Right atrium auricular region (tissue), 2 donors: ENCODE measurements around the gene EHD4. TPM values are rescaled to one million over a fixed set of nuclear protein-coding genes. Genes with fewer than 3 reads are reported as not detected.

Experiments
- DNase-seq: peaks from one replicate; pipeline ENCODE4 v3.0.0-alpha.2; 2019; ENCODE audit warnings: low spot score
- H3K27ac ChIP-seq, 2 donors: fragments of 200-600 bp; sonication (generic); 1 replicate in 1 of 2; 2 replicates in 1 of 2; pipeline ENCODE4 v1.5.1; 2016 to 2019
- H3K27me3 ChIP-seq, 2 donors: fragments of 200-600 bp; sonication (generic); one replicate each; pipeline versions ENCODE4 v1.5.1 to v1.6.0; 2017 to 2019
- H3K36me3 ChIP-seq: fragments of 200-600 bp; sonication (generic); one replicate; pipeline ENCODE4 v1.5.1; 2016
- H3K4me1 ChIP-seq, 2 donors: fragments of 200-600 bp; sonication (generic); one replicate each; pipeline versions ENCODE4 v1.5.1 to v1.6.0; 2017 to 2019
- H3K4me3 ChIP-seq, 2 donors: fragments of 200-600 bp; sonication (generic); 1 replicate in 1 of 2; 2 replicates in 1 of 2; pipeline ENCODE4 v1.5.1; 2017 to 2019; ENCODE audit warnings: mild to moderate bottlenecking in 1 of 2, moderate library complexity in 1 of 2
- H3K9me3 ChIP-seq, 2 donors: fragments of 200-600 bp; sonication (generic); one replicate each; pipeline ENCODE4 v1.5.1; 2019
- total RNA-seq, 2 donors: library from RNA; depleted of rRNA; stranded (reverse); fragments of >200 nt; gene quantifications; one replicate each; pipeline ENCODE4 v1.1.0, GENCODE V29; 2016
- TF ChIP-seq, protein P1 (sequence below), 2 donors: fragments of 200-600 bp; sonication (generic); IDR thresholded peaks; one replicate each; pipeline ENCODE4 v1.5.1; 2019; ENCODE audit warnings: antibody characterized with exemption in 2 of 2

Gene EHD4
- total RNA-seq, 2 donors from 2014 or later = 22.2 to 26.3 TPM

DNA sequence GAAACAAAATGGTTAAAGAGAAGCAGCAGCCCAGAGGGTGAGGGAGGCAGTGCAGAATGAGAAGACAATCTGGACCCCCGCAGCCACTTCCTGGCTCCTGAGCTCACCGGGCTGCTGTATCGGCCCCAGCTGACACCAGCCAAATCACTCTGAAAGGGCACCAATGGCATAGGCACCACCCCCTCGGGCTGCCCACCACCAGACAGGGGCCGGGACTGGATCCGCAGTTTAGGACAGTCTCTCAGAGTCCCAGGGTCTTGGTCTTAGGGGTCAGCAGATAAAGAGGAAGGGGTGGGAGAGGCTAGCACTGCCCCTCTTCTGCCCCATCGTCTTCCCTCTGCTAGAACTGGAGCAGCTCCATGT, 17.9 kb upstream of the EHD4 start:
- no peak overlapping the region for H3K27ac ChIP-seq
- no peaks in the 10 kb centered on the region for H3K27me3 ChIP-seq
- no peak overlapping the region for H3K4me3 ChIP-seq
- peaks cover 0 to 6% of the 10 kb centered on the region in 2 donors for H3K4me1 ChIP-seq
- H3K9me3 ChIP-seq = no peaks in the 10 kb centered on the region
- no peaks in the 10 kb centered on the region for H3K36me3 ChIP-seq
- DNase-seq = no peak
- TF ChIP-seq, protein P1, sequence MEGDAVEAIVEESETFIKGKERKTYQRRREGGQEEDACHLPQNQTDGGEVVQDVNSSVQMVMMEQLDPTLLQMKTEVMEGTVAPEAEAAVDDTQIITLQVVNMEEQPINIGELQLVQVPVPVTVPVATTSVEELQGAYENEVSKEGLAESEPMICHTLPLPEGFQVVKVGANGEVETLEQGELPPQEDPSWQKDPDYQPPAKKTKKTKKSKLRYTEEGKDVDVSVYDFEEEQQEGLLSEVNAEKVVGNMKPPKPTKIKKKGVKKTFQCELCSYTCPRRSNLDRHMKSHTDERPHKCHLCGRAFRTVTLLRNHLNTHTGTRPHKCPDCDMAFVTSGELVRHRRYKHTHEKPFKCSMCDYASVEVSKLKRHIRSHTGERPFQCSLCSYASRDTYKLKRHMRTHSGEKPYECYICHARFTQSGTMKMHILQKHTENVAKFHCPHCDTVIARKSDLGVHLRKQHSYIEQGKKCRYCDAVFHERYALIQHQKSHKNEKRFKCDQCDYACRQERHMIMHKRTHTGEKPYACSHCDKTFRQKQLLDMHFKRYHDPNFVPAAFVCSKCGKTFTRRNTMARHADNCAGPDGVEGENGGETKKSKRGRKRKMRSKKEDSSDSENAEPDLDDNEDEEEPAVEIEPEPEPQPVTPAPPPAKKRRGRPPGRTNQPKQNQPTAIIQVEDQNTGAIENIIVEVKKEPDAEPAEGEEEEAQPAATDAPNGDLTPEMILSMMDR (IDR thresholded peaks at IDR 0.05) = no peak

DNA sequence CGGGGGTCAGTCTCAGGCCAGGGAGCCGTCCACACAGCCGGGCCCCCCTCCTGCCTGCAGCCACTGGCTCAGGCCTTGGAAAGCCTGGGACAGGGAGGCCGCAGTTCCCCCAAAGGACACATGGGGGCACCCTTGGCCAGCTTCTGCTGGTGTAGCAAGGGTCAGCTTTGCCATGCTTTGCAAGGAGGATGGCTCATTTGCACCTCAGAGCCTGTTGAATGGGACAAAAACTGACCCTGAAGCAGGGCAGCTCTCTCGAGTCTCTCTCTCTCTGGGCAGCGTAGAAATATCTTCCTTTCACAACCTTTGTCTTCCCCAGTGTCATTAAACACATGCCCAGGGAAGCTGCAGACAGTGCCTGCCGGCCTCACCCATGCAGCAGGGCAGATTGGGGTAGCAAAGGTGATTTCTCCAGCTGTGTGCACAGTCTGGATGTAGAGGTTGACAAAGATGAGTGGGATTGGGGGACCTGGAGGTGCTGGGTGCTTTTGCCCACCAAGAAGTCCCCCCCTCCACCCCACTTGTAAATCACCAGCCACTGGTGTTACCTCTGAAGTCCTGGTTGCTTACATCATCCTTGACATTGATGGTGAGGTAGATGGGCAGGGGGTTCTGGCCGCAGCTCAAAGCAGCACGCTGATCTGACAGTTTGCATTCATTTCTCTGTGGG, 17.4 kb upstream of the EHD4 start:
- peak; percentile 82 for DNase-seq
- Histone ChIP-seq H3K9me3 (no peaks in the 10 kb centered on the region), H3K4me3 (no peak overlapping the region), H3K4me1 (peaks cover 0 to 6% of the 10 kb centered on the region in 2 donors), H3K36me3 (no peaks in the 10 kb centered on the region), H3K27me3 (no peaks in the 10 kb centered on the region), H3K27ac (no peak overlapping the region)
- TF ChIP-seq, protein P1 (IDR thresholded peaks at IDR 0.05) = peak; percentile 97 to 99

DNA sequence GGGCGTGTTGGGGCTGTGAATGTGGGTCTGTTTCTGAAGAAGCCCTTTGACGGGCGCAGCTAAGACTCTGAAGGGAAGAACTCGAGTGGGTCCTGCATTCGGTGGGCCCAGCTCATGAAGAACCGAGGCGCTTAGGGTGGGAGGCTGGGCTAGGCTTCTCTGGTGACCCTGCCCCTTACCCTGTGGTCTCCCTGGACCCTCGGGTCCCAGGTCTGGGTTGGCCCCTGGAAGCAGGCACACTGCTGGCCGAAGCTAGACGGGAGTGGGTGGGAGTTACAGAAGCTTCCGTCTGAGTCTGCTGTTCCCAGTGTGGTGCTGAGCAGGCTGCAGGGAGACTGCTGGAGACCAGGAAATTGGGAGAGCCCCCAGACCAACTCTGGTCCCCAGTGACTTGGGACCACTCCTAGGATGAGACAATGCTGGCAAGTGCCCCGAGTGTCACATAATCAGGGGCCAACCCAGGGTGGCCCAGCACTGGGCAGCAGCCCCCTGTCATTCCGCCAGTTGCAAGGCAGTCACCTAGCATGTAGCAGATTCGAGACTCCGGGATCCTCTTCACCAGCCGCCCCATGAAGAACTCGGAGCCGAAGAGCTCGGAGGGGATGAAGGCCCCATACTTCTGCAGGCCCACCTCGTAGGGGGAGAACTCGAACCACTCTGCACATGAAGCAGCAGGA, 16.7 kb upstream of the EHD4 start:
- no peaks in the 10 kb centered on the region for H3K36me3 ChIP-seq
- H3K4me1 ChIP-seq = peaks cover 0 to 6% of the 10 kb centered on the region in 2 donors
- DNase-seq = no peak
- H3K27ac ChIP-seq = no peak overlapping the region
- TF ChIP-seq, protein P1 (IDR thresholded peaks at IDR 0.05) = no peak
- H3K27me3 ChIP-seq = no peaks in the 10 kb centered on the region
- H3K4me3 ChIP-seq = no peak overlapping the region
- no peaks in the 10 kb centered on the region for H3K9me3 ChIP-seq

DNA sequence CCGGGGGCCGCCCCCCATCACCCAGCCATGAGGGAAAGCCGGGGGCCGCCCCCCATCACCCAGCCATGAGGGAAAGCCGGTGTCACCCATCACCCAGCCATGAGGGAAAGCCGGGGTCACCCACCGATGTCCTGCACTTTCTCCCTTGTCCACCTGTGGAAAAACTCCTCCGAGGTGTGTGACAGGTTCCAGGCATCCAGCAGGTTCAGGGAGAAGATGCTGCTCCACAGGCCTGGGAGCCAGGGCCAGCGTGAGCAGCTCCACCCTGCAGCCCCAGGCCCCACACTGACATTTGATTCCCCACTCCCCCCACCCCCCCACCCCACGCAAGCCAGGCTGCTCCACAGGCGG, 15.5 kb upstream of the EHD4 start:
- peaks cover 0 to 3% of the 10 kb centered on the region in 2 donors for H3K4me1 ChIP-seq
- no peaks in the 10 kb centered on the region for H3K36me3 ChIP-seq
- H3K4me3 ChIP-seq = no peak overlapping the region
- no peaks in the 10 kb centered on the region for H3K27me3 ChIP-seq
- TF ChIP-seq, protein P1 (IDR thresholded peaks at IDR 0.05) = no peak
- no peak for DNase-seq
- no peaks in the 10 kb centered on the region for H3K9me3 ChIP-seq
- H3K27ac ChIP-seq = no peak overlapping the region

DNA sequence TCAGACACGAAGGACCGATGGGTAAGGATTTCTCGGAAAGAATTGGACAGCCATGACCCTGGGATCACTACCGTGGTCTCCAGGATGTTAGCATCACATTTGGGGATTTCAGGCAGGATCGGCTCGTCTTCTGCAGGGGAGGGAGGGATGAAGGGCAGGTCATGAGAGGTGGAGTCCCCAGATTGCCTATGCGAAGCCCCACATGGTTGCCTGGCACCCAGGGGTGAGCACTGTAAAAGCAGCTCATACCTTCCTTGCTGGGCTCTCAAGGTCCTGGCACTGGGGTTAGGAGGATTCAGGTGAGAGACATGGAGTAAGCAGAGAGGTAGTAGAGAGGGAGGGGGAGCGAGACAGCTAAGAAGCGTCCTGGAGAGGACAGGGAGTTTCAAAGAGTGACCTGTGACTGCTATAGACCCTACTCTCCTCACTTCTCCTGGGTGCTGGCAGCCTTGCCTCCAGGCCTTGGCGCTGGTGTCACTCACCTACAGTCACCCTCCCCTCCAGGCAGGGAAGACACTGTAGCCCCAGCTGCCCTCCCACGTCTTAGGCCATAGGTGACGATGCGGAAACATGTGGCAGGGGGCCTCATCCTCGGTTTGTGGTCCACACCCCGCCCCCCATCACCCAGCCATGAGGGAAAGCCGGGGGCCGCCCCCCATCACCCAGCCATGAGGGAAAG, 15.0 kb upstream of the EHD4 start:
- H3K36me3 ChIP-seq = no peaks in the 10 kb centered on the region
- H3K4me3 ChIP-seq = no peak overlapping the region
- no peaks in the 10 kb centered on the region for H3K9me3 ChIP-seq
- H3K4me1 ChIP-seq = peaks cover 0 to 7% of the 10 kb centered on the region in 2 donors
- no peak for DNase-seq
- TF ChIP-seq, protein P1 (IDR thresholded peaks at IDR 0.05) = no peak
- no peak overlapping the region for H3K27ac ChIP-seq
- no peaks in the 10 kb centered on the region for H3K27me3 ChIP-seq
